OCI-LY7 (cell line): ENCODE data around the gene PRRT4.

ENCODE experiments used
- EZH2phosphoT487 ChIP-seq: fragments of 200-600 bp; sonication (generic); IDR thresholded peaks from 2 replicates; pipeline ENCODE4 v1.6.1; 2018; ENCODE audit warnings: low read depth, borderline replicate concordance, mild to moderate bottlenecking, mixed run types, antibody characterized with exemption, low read length, moderate library complexity, mixed read lengths
- TF ChIP-seq, protein P1 (sequence below): fragments of 200-600 bp; sonication (generic); conservative IDR thresholded peaks from 2 replicates; pipeline ENCODE4 v1.5.1; 2014; ENCODE audit warnings: mild to moderate bottlenecking, antibody characterized with exemption, low read length, moderate library complexity, mixed read lengths

DNA sequence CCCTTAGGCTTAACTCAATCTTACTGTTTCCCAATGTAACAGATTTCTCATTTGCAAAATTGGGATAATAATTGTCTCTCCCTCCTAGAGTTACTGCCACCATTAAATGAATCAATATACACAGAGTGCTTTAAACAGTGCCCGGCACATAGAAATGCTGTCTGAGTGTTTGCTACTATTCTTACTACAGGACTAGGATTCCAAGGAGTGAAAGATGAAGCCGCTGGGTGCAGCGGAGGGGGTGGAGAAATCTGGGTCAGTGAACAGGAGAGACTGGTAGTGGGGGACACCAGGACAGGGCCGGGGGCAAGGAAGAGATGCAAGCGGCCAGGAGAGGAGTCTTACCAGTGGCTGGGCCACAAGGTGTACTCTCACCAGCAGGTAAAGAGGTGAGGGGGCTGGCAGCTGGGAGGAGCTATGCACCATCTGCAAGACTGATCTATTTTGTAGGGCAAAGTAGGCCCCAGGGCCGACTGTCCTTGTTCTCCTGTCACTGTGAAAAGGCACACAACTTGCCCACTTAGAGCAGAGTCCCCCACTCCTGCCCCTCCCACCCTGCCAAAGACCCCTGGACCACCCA, 18.5 kb upstream of the PRRT4 start:
- TF ChIP-seq, protein P1, sequence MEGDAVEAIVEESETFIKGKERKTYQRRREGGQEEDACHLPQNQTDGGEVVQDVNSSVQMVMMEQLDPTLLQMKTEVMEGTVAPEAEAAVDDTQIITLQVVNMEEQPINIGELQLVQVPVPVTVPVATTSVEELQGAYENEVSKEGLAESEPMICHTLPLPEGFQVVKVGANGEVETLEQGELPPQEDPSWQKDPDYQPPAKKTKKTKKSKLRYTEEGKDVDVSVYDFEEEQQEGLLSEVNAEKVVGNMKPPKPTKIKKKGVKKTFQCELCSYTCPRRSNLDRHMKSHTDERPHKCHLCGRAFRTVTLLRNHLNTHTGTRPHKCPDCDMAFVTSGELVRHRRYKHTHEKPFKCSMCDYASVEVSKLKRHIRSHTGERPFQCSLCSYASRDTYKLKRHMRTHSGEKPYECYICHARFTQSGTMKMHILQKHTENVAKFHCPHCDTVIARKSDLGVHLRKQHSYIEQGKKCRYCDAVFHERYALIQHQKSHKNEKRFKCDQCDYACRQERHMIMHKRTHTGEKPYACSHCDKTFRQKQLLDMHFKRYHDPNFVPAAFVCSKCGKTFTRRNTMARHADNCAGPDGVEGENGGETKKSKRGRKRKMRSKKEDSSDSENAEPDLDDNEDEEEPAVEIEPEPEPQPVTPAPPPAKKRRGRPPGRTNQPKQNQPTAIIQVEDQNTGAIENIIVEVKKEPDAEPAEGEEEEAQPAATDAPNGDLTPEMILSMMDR = no peak
- TF ChIP-seq EZH2phosphoT487 = no peak
